ENCODE data around the gene PIGM.

DNA sequence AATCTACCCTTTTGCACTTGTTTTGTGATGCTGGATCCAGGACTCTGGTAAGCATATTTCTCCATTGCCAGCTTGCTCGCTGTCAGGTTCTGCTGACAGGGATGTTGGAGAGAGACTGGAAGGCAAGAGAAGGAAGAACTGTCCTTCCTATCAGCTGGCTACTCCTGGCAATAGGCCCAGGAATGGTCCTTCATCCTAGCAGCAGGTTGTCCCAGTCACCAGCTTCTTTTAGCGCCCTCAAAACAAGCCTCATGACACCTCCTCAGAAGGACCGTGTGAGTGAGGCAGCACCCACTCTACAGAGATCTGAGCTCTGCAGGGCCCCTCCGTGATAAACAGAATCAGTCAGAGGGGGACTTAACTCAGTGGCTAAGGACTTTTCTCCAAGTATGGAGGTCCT lies 44.6 kb downstream of the PIGM start:
- TF ChIP-seq CTCF (IDR thresholded peaks at IDR 0.05; ENCODE audit: insufficient read depth, low read length, poor library complexity, severe bottlenecking) (no peak), EZH2phosphoT487 (conservative IDR thresholded peaks at IDR 0.05; ENCODE audit: low read length) (no peak)
